HG03135 (cell line): ENCODE results near the gene GPR75.

Experiments
- ATAC-seq: cut with Tn5 transposase; IDR thresholded peaks from one replicate; pipeline ENCODE4 v1.9.1; 2021; ENCODE audit warnings: mild to moderate bottlenecking, moderate library complexity; ENCODE audit not compliant: unreplicated experiment

The GPR75 gene

GRCh38 chr2:53859206-53860181, at the start of gene GPR75:
Gene GPR75, minus strand, starts transcription at chr2:53859967. Its CDS starts 5,211 bp downstream, at chr2:53854756.
- no peak for ATAC-seq

GRCh38 chr2:53907582-53907981, 47.8 kb upstream of the GPR75 start:
- ATAC-seq: no peak

- ATAC-seq: no peak
Measured at GRCh38 chr2:53905396-53905795, 45.6 kb upstream of the GPR75 start.

GRCh38 chr2:53903011-53903410, 43.2 kb upstream of the GPR75 start:
- ATAC-seq: no peak

- ATAC-seq: no peak
Measured at GRCh38 chr2:53901192-53901591, 41.4 kb upstream of the GPR75 start.

- no peak for ATAC-seq
Measured at GRCh38 chr2:53896864-53897263, 37.1 kb upstream of the GPR75 start.

- ATAC-seq: no peak
Measured at GRCh38 chr2:53886406-53887280, 26.9 kb upstream of the GPR75 start.

GRCh38 chr2:53884883-53885282, 25.1 kb upstream of the GPR75 start:
- no peak for ATAC-seq

GRCh38 chr2:53881986-53882385, 22.2 kb upstream of the GPR75 start:
- no peak for ATAC-seq

GRCh38 chr2:53881360-53881759, 21.6 kb upstream of the GPR75 start:
- ATAC-seq: no peak

- no peak for ATAC-seq
Measured at GRCh38 chr2:53880756-53881155, 21.0 kb upstream of the GPR75 start.

GRCh38 chr2:53877556-53877955, 17.8 kb upstream of the GPR75 start:
- no peak for ATAC-seq

- no peak for ATAC-seq
Measured at GRCh38 chr2:53877112-53877511, 17.3 kb upstream of the GPR75 start.

GRCh38 chr2:53874401-53874950, 14.7 kb upstream of the GPR75 start:
- no peak for ATAC-seq

GRCh38 chr2:53867773-53868172, 8.0 kb upstream of the GPR75 start:
- no peak for ATAC-seq

- ATAC-seq: no peak
Measured at GRCh38 chr2:53867169-53867568, 7.4 kb upstream of the GPR75 start.

- no peak for ATAC-seq
Measured at GRCh38 chr2:53865962-53866361, 6.2 kb upstream of the GPR75 start.

GRCh38 chr2:53865264-53865663, 5.5 kb upstream of the GPR75 start:
- ATAC-seq: no peak

- no peak for ATAC-seq
Measured at GRCh38 chr2:53863538-53864227, 3.9 kb upstream of the GPR75 start.

GRCh38 chr2:53861824-53862223, 2.1 kb upstream of the GPR75 start:
- no peak for ATAC-seq

GRCh38 chr2:53856272-53856671, 3.5 kb downstream of the GPR75 start:
- no peak for ATAC-seq
